AG04449 (cell line): ENCODE results near the gene SERTAD3.

Experiments
- CTCF ChIA-PET: fragments of 350-600 bp; formaldehyde crosslinking; extraction: SDS; loops from one replicate; lab custom pipeline; 2021; ENCODE audit warnings: antibody characterized with exemption; lab: Yijun Ruan, JAX
- POLR2A ChIA-PET: fragments of 400-600, 350-600 bp; formaldehyde crosslinking; extraction: SDS; loops from one replicate; lab custom pipeline; 2020; ENCODE audit warnings: antibody characterized with exemption, inconsistent platforms; lab: Yijun Ruan, JAX
- DNase-seq: peaks from one replicate; pipeline ENCODE4 v3.0.0-alpha.2; 2010; ENCODE audit warnings: low read depth, low spot score
- H3K4me3 ChIP-seq: 2 replicates; pipeline ENCODE4 v1.5.1; 2011; ENCODE audit warnings: low read depth, mild to moderate bottlenecking, control low read depth, low read length
- TF ChIP-seq, protein P1 (sequence below): IDR thresholded peaks from one replicate; pipeline ENCODE4 v1.5.1; 2011; ENCODE audit warnings: mild to moderate bottlenecking, moderate library complexity, low read length, control low read depth, inconsistent platforms; ENCODE audit not compliant: insufficient read depth; ENCODE audit errors: missing control alignments

SERTAD3 gene

DNA sequence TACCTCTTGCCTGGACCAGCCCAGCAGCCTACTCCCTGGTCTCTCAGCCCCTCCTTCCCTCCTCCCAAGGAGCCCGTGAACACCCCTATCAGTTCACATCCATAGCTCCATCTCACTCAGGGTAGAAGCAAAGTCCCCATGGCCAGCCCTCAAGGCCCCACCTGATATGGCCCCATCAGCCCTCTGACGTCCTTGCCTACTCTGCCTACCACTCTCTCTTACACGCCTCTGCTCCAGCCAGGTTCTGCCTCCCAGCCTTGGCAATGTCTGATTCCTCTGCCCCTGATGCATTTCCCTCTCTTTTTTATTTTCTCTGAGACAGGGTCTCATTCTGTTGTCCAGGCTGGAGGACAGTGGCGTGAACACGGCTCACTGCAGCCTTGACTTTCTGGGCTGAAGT, 7.9 kb upstream of the SERTAD3 start:
- no peak overlapping the region for H3K4me3 ChIP-seq
- TF ChIP-seq, protein P1, sequence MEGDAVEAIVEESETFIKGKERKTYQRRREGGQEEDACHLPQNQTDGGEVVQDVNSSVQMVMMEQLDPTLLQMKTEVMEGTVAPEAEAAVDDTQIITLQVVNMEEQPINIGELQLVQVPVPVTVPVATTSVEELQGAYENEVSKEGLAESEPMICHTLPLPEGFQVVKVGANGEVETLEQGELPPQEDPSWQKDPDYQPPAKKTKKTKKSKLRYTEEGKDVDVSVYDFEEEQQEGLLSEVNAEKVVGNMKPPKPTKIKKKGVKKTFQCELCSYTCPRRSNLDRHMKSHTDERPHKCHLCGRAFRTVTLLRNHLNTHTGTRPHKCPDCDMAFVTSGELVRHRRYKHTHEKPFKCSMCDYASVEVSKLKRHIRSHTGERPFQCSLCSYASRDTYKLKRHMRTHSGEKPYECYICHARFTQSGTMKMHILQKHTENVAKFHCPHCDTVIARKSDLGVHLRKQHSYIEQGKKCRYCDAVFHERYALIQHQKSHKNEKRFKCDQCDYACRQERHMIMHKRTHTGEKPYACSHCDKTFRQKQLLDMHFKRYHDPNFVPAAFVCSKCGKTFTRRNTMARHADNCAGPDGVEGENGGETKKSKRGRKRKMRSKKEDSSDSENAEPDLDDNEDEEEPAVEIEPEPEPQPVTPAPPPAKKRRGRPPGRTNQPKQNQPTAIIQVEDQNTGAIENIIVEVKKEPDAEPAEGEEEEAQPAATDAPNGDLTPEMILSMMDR = no peak
- DNase-seq = no peak
- POLR2A ChIA-PET = no interaction called here
- CTCF ChIA-PET = interaction anchor here (6.7 kb wide), 1 partner anchor 12 kb away, joined by 75 read pairs; the partner anchor contains the start of gene BLVRB

DNA sequence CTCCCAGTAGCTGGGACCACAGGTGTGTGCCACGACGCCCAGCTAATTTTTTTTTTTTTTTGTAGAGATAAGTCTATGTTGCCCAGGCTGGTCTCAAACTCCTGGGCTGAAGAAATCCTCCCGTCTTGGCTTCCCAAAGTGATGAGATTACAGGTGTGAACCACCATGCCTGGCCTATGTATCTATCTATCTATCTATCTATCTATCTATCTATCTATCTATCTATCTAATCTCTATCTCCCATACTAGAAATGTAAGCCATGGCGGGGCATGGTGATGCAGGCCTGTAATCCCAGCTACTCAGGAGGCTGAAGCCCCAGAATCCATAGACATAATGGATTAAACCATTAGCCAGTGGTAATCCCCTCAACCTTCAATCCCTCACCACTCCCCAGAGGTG, 6.5 kb upstream of the SERTAD3 start:
- POLR2A ChIA-PET = no interaction called here

DNA sequence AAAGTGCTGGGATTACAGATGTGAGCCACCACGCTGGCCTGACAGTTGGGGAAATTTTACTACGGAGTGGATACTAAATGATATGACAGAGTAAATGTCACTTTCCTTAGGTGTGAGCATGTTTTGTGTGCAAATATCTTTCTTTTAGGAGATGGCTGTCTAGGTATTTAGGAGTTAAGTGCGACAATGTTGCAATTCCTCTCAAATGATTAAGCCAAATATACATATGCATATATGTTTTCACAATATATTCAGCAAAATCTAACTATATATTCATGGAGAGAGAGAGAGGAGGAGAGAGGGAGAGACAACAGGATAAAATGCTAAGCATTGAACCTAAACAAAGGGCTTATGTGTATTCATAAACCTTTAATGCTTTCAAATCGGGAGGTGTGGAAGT, 5.4 kb upstream of the SERTAD3 start:
- POLR2A ChIA-PET = no interaction called here
- CTCF ChIA-PET = interaction anchor here (1.2 kb wide), 1 partner anchor 83 kb away, joined by 3 read pairs; no protein-coding TSS in a partner anchor
- TF ChIP-seq, protein P1 = no peak
- no peak for DNase-seq
- H3K4me3 ChIP-seq = no peak overlapping the region

More for the DNA sequence above, 6.5 kb upstream of the SERTAD3 start:
- H3K4me3 ChIP-seq = no peak overlapping the region
- TF ChIP-seq, protein P1 = no peak
- CTCF ChIA-PET = interaction anchor here (1.2 to 6.7 kb wide), 2 partner anchors 13 to 84 kb away, joined by 3 to 75 read pairs; partner anchors contain the start of gene BLVRB
- no peak for DNase-seq

DNA sequence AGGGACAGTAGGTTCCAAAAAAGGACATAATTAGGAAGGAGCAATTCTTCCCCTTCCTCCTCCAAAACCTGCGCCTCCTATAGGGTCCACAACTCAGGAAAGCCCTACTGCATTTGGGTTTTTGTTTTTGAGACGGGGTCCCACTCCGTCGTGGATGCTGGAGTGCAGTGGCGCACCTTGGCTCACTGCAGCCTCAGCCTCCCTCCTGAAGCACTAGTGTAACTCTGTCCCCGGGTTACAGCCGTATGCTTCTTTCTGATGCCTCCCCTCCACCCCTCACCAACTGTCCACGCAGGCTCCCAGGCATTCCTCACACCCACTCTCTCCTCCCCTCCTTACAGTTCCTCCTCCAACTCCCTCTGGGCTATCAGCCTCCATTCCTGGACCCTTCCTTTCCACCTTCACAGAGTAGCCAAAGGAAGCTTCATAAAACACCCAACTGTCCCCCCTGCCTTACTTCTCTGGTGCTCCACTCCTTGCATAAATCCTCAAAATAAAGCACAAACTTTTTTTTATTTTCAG, 2.2 kb upstream of the SERTAD3 start:
- no peak for DNase-seq
- TF ChIP-seq, protein P1 = no peak
- H3K4me3 ChIP-seq = no peak overlapping the region
- ChIA-PET POLR2A (no interaction called here), CTCF (interaction anchor here (2.4 kb wide), 1 partner anchor 18 kb away, joined by 12 read pairs; no protein-coding TSS in a partner anchor)

DNA sequence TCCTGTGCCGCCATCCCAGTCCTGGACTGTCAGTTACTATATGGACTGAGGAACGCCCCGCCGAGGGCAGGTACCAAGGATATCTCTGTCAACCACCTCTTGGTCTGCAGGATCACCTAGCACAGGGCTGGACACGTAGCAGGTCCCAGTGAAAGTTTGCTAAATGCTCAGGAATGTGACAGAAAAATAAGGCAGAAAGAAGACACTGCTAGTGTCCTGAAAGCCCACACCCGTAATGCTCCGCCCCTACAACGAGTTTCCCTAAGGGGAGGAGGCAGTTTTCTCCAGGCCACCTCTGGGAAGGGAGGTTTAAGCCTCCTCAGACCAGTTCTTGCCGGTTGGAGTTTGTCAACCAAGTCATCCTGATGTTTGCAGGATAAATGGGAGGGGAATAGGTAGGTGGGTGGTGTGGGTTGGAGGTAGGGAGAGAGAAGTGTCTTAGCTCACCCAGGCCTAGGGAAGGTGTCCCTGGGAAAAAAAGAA, 1.7 kb upstream of the SERTAD3 start:
- ChIA-PET CTCF (interaction anchor here (2.4 kb wide), 1 partner anchor 18 kb away, joined by 12 read pairs; no protein-coding TSS in a partner anchor), POLR2A (no interaction called here)
- TF ChIP-seq, protein P1 = no peak
- no peak for DNase-seq
- H3K4me3 ChIP-seq = no peak overlapping the region

DNA sequence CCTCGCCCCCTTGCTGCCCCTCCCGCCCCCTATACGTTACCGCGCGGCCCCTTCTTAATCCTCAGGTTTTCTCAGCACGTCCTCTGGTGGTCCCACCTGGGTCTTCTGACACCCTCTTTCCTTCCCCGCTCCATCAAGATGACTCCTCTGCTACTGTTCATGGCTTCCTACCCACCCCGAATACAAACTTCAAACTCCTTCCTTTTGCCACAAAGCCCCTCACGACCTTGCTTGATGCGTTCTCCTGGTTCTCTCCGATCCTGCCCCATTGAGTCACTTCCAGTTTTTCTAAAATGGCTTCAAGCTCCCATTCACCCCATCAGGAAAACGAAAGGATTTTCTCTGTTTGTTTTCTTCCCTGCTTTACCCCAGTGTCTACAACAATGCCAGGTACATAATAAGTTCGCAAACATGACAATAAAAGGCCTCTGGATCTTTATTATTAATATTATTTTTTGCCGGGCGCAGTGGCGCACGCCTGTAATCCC, 734 bp upstream of the SERTAD3 start:
- ChIA-PET CTCF (interaction anchor here (0.7 to 1.0 kb wide), 3 partner anchors 8 to 140 kb away, joined by 3 to 7 read pairs (median 3); no protein-coding TSS in a partner anchor), POLR2A (interaction anchor here (0.6 kb wide), 1 partner anchor 314 kb away, joined by 3 read pairs; no protein-coding TSS in a partner anchor)
- DNase-seq = no peak
- peak overlapping the region; percentile 98 for H3K4me3 ChIP-seq
- TF ChIP-seq, protein P1 = no peak
